Tibial artery (tissue), 4 donors: ENCODE results near the gene RASAL1.
A peak's percentile ranks its signal among the peaks of the same experiment; 100 is the strongest.

Experiments
- DNase-seq, 2 donors: peaks; one replicate each; pipeline ENCODE4 v3.0.0-alpha.2; 2019
- H3K27ac ChIP-seq, 2 donors: fragments of 200-600 bp; sonication (generic) in 1 of 2; 1 replicate in 1 of 2; 2 replicates in 1 of 2; pipeline ENCODE4 v1.5.1; 2018 to 2019; ENCODE audit warnings: mild to moderate bottlenecking in 1 of 2
- H3K27me3 ChIP-seq, 2 donors: fragments of 200-600 bp; sonication (generic) in 1 of 2; one replicate each; pipeline versions ENCODE4 v1.5.1 to v1.6.0; 2016 to 2019
- H3K36me3 ChIP-seq, 3 donors: fragments of 200-600 bp; sonication (generic) in 2 of 3; one replicate each; pipeline ENCODE4 v1.5.1; 2016 to 2019; ENCODE audit warnings: mild to moderate bottlenecking in 2 of 3
- H3K4me1 ChIP-seq, 4 donors: fragments of 200-600 bp; sonication (generic) in 2 of 4; 1 replicate in 3 of 4; 2 replicates in 1 of 4; pipeline ENCODE4 v1.5.1; 2016 to 2019
- H3K4me3 ChIP-seq, 2 donors: fragments of 200-600 bp; sonication (generic) in 1 of 2; 1 replicate in 1 of 2; 2 replicates in 1 of 2; pipeline ENCODE4 v1.5.1; 2018 to 2019; ENCODE audit warnings: mild to moderate bottlenecking in 2 of 2
- H3K9me3 ChIP-seq, 3 donors: fragments of 200-600 bp; sonication (generic) in 1 of 3; one replicate each; pipeline ENCODE4 v1.5.1; 2016 to 2019
- CTCF ChIP-seq, 2 experiments: fragments of 200-600 bp in 1 of 2; fragments of 450-650 bp in 1 of 2; IDR thresholded peaks; one replicate each; pipeline ENCODE4 v1.5.1; 2017 to 2019; ENCODE audit warnings: antibody characterized with exemption in 2 of 2, mild to moderate bottlenecking in 1 of 2, moderate library complexity in 1 of 2
- intact Hi-C: fragments of 100-400 bp; cut with DNase I; formaldehyde crosslinking; loops from one replicate; pipeline ENCODE4 v1.15.0; 2023; ENCODE audit warnings: low total_unique reads

The RASAL1 gene

GRCh38 chr12:113135178-113136127, at the start of gene RASAL1:
TSS of gene RASAL1 (minus strand) at chr12:113135761. CDS start at chr12:113135462, 299 bp downstream.
- no peak for TF ChIP-seq CTCF (IDR thresholded peaks at IDR 0.05)
- Histone ChIP-seq H3K4me3 (no peak within 1 kb of the TSS), H3K36me3 (no peaks in the 10 kb centered on the region), H3K27me3 (peaks cover 0 to 64% of the 10 kb centered on the region in 2 donors), H3K9me3 (no peaks in the 10 kb centered on the region), H3K4me1 (peaks cover 0 to 14% (median 0%) of the 10 kb centered on the region in 4 donors), H3K27ac (no peak within 1 kb of the TSS)
- intact Hi-C loops, result no loop called here
- no peak for DNase-seq

GRCh38 chr12:113184900-113185179, 49.3 kb upstream of the RASAL1 start:
- Histone ChIP-seq H3K27me3 (no peaks in the 10 kb centered on the region), H3K4me1 (peaks cover 0 to 33% (median 24%) of the 10 kb centered on the region in 4 donors), H3K27ac (peak overlapping the region; percentile 97 to 98), H3K9me3 (no peaks in the 10 kb centered on the region), H3K36me3 (peaks cover 12 to 31% (median 12%) of the 10 kb centered on the region in 3 donors), H3K4me3 (peak overlapping the region; percentile 87 to 96)
- intact Hi-C loops, result no loop called here
- peak; percentile 89 to 93 for DNase-seq
- TF ChIP-seq CTCF (IDR thresholded peaks at IDR 0.05), result no peak

GRCh38 chr12:113184098-113184899, 48.7 kb upstream of the RASAL1 start:
- Histone ChIP-seq H3K4me1 (peaks cover 0 to 33% (median 24%) of the 10 kb centered on the region in 4 donors), H3K4me3 (peak overlapping the region; percentile 87 to 96), H3K36me3 (peaks cover 17 to 36% (median 18%) of the 10 kb centered on the region in 3 donors), H3K27ac (peak overlapping the region; percentile 97 to 98), H3K27me3 (no peaks in the 10 kb centered on the region), H3K9me3 (no peaks in the 10 kb centered on the region)
- no peak for DNase-seq
- intact Hi-C loops, result no loop called here
- no peak for TF ChIP-seq CTCF (IDR thresholded peaks at IDR 0.05)

- Histone ChIP-seq H3K9me3 (no peaks in the 10 kb centered on the region), H3K4me1 (peaks cover 0 to 33% (median 24%) of the 10 kb centered on the region in 4 donors), H3K27me3 (no peaks in the 10 kb centered on the region), H3K36me3 (peaks cover 26 to 44% (median 30%) of the 10 kb centered on the region in 3 donors), H3K4me3 (no peak overlapping the region), H3K27ac (no peak overlapping the region)
- no peak for DNase-seq
- no peak for TF ChIP-seq CTCF (IDR thresholded peaks at IDR 0.05)
- intact Hi-C loops, result no loop called here
These were observed 47.5 kb upstream of the RASAL1 start for GRCh38 chr12:113183030-113183589.

- peaks cover 38 to 55% (median 41%) of the 10 kb centered on the region in 3 donors for H3K36me3 ChIP-seq
- intact Hi-C loops, result no loop called here
- DNase-seq, result no peak
- no peak overlapping the region for H3K4me3 ChIP-seq
- H3K9me3 ChIP-seq, result peaks cover 0 to 6% (median 0%) of the 10 kb centered on the region in 3 donors
- H3K4me1 ChIP-seq, result peaks cover 0 to 26% (median 22%) of the 10 kb centered on the region in 4 donors
- no peak overlapping the region for H3K27ac ChIP-seq
- TF ChIP-seq CTCF (IDR thresholded peaks at IDR 0.05), result no peak
- no peaks in the 10 kb centered on the region for H3K27me3 ChIP-seq
These were observed 46.4 kb upstream of the RASAL1 start for GRCh38 chr12:113181975-113182374.
